A549 (cell line): Measurements from ENCODE around the gene SS18.

ENCODE experiments used
- CHD2 ChIP-seq: fragments of 150-350 bp; IDR thresholded peaks from 2 replicates; pipeline ENCODE4 v1.6.1; 2014; ENCODE audit warnings: low read length; ENCODE audit not compliant: partially characterized antibody
- POLR2A ChIP-seq: IDR thresholded peaks from 2 replicates; pipeline ENCODE4 v1.6.1; 2012; ENCODE audit warnings: mild to moderate bottlenecking, low read length

GRCh38 chr18:25976554-25976953, 113.9 kb downstream of the SS18 start:
- TF ChIP-seq POLR2A (no peak), CHD2 (no peak)
